ENCODE data around the gene AP1G1. TPM values are rescaled to one million over a fixed set of nuclear protein-coding genes. Genes with fewer than 3 reads are reported as not detected.

The AP1G1 gene
- total RNA-seq, 1 experiment from 2014 or later: 79.2 TPM

- no peaks in the 10 kb centered on the region for H3K9me3 ChIP-seq (ENCODE audit: control insufficient read depth, low read depth, low read length)
- peaks cover 11 to 50% (median 16%) of the 10 kb centered on the region in 3 experiments for H3K36me3 Mint-ChIP-seq (ENCODE audit: insufficient read depth in 1 of 3, low read depth in 3 of 3)
- no CpG with 5 or more reads among the region's 3 CpGs for WGBS (ENCODE audit: extremely low coverage, insufficient read length, low lambda C conversion rate)
- H4K91ac ChIP-seq (ENCODE audit: insufficient read length, low read depth, low read length): no peak overlapping the region
- H2AFZ ChIP-seq (ENCODE audit: low read length): no peak overlapping the region
- no peaks in the 10 kb centered on the region for H3K9me3 Mint-ChIP-seq
- no peak overlapping the region for H3K23ac ChIP-seq (ENCODE audit: insufficient read length, low read depth, low read length)
- no peak overlapping the region for H3K9ac ChIP-seq (ENCODE audit: extremely low read depth, insufficient read length, low read length)
- DNase-seq: no peak
- H2AK5ac ChIP-seq (ENCODE audit: insufficient read length, low read length): no peak overlapping the region
- no peak overlapping the region for H2BK12ac ChIP-seq (ENCODE audit: insufficient read length, low read depth, low read length)
- H3K4me1 ChIP-seq (ENCODE audit: insufficient read depth, low read length): 0 out of 2 replicates have a peak, but pooled peaks cover 3% of the 10 kb centered on the region
- peaks cover 0 to 2% of the 10 kb centered on the region in 2 experiments; a peak in 1 of 4 replicates for H3K4me1 Mint-ChIP-seq
- H4K5ac ChIP-seq (ENCODE audit: insufficient read length, low read depth, low read length): no peak overlapping the region
- peaks cover under 1% of the 10 kb centered on the region; the same call in 1 of the 2 replicates for H3K79me2 ChIP-seq (ENCODE audit: insufficient read depth, low read length)
- H4K20me1 ChIP-seq (ENCODE audit: control insufficient read depth, insufficient read depth, insufficient read length): no peaks in the 10 kb centered on the region
- H2BK120ac ChIP-seq (ENCODE audit: low read depth, low read length, poor library complexity, severe bottlenecking): no peak overlapping the region
- H4K8ac ChIP-seq (replicated peaks; ENCODE audit: insufficient read length, low read depth, low read length): no peak overlapping the region
- H3K18ac ChIP-seq (ENCODE audit: insufficient read length, low read depth, low read length): no peak overlapping the region
- no peak overlapping the region for H3K27ac ChIP-seq (ENCODE audit: insufficient read length, low read depth, low read length)
- H3K79me1 ChIP-seq (ENCODE audit: insufficient read depth, low read depth, low read length, poor library complexity, severe bottlenecking): no peaks in the 10 kb centered on the region
- no peak overlapping the region for H2BK15ac ChIP-seq (ENCODE audit: low read depth, low read length)
- no peak overlapping the region for H3K56ac ChIP-seq (ENCODE audit: insufficient read length, low read depth, low read length)
- H3T11ph ChIP-seq (ENCODE audit: low read length): no peak overlapping the region
- no peak overlapping the region for H3K4ac ChIP-seq (ENCODE audit: low read depth, low read length)
- no peaks in the 10 kb centered on the region for H3K27me3 Mint-ChIP-seq (ENCODE audit: low read depth)
- H3K27me3 ChIP-seq (ENCODE audit: insufficient read depth, low read length): no peaks in the 10 kb centered on the region
- H3K4me3 Mint-ChIP-seq: no peak overlapping the region
- H3K23me2 ChIP-seq (ENCODE audit: insufficient read length, low read depth, low read length, poor library complexity, severe bottlenecking): no peaks in the 10 kb centered on the region
- no peak overlapping the region for H3K4me2 ChIP-seq (ENCODE audit: insufficient read depth, insufficient read length, low read length)
- H3K27ac Mint-ChIP-seq: no peak overlapping the region; a peak in 3 of 7 replicates
- H3K14ac ChIP-seq (ENCODE audit: insufficient read depth, low read length): no peak overlapping the region
- no peak overlapping the region for H2BK20ac ChIP-seq (ENCODE audit: low read depth, low read length, poor library complexity, severe bottlenecking)
- TF ChIP-seq CTCF (conservative IDR thresholded peaks at IDR 0.05): no peak
- no peak overlapping the region for H2BK5ac ChIP-seq (ENCODE audit: insufficient read length, low read length)
Measured at GRCh38 chr16:71698491-71698890, 110.1 kb downstream of the AP1G1 start.

All from H9 (cell line).